Large intestine (tissue), 3 donors: Measurements from ENCODE around the gene CAMK2D. TPM values are rescaled to one million over a fixed set of nuclear protein-coding genes. Genes with fewer than 3 reads are reported as not detected.

Experiments
- DNase-seq, 2 donors: peaks; one replicate each; pipeline versions ENCODE4 v3.0.0 to v3.0.0-alpha.2; 2013
- H3K27ac ChIP-seq: one replicate; pipeline ENCODE4 v1.5.1; 2013; ENCODE audit warnings: low read length
- H3K27me3 ChIP-seq: 2 replicates; pipeline ENCODE4 v1.6.1; 2013; ENCODE audit warnings: low read length; ENCODE audit not compliant: control insufficient read depth, insufficient read depth
- H3K36me3 ChIP-seq: 2 replicates; pipeline ENCODE4 v1.6.1; 2013; ENCODE audit warnings: low read length; ENCODE audit not compliant: control insufficient read depth, insufficient read depth
- H3K4me1 ChIP-seq: one replicate; pipeline ENCODE4 v1.6.1; 2013; ENCODE audit warnings: low read length; ENCODE audit not compliant: control insufficient read depth, insufficient read depth
- H3K4me3 ChIP-seq: one replicate; pipeline ENCODE4 v1.5.1; 2013; ENCODE audit warnings: low read length
- H3K9me3 ChIP-seq: one replicate; pipeline ENCODE4 v1.6.1; 2013; ENCODE audit warnings: mild to moderate bottlenecking, low read depth, low read length, moderate library complexity; ENCODE audit not compliant: control insufficient read depth
- WGBS: methylation state at CpG from one replicate; pipeline ENCODE4 v1.1.5; 2013; ENCODE audit warnings: low lambda C conversion rate; ENCODE audit not compliant: insufficient coverage; 5-methylcytosine and 5-hydroxymethylcytosine counted together
- polyA plus RNA-seq: library from polyadenylated mRNA; unstranded; fragments of 120-200 nt; gene quantifications from one replicate; pipeline ENCODE4 v1.2.1, GENCODE V29; 2013

The CAMK2D gene
- polyA plus RNA-seq, 1 donor, result 67.7 TPM

- Histone ChIP-seq H3K27me3 (no peaks in the 10 kb centered on the region), H3K9me3 (no peaks in the 10 kb centered on the region), H3K4me1 (peaks cover 30% of the 10 kb centered on the region), H3K36me3 (no peaks in the 10 kb centered on the region), H3K27ac (peak overlapping the region; percentile 6), H3K4me3 (no peak overlapping the region)
- no peak for DNase-seq
Measured at GRCh38 chr4:113739197-113739596, 22.3 kb downstream of the CAMK2D start.

- Histone ChIP-seq H3K4me3 (no peak overlapping the region), H3K9me3 (no peaks in the 10 kb centered on the region), H3K27me3 (no peaks in the 10 kb centered on the region), H3K4me1 (peaks cover 26% of the 10 kb centered on the region), H3K36me3 (no peaks in the 10 kb centered on the region), H3K27ac (no peak overlapping the region)
- no peak for DNase-seq
Measured at GRCh38 chr4:113738251-113738650, 23.3 kb downstream of the CAMK2D start.

GRCh38 chr4:113733685-113734084 is 27.9 kb downstream of the CAMK2D start:
- Histone ChIP-seq H3K4me1 (peaks cover 2% of the 10 kb centered on the region), H3K36me3 (no peaks in the 10 kb centered on the region), H3K4me3 (no peak overlapping the region), H3K9me3 (no peaks in the 10 kb centered on the region), H3K27me3 (no peaks in the 10 kb centered on the region), H3K27ac (no peak overlapping the region)
- DNase-seq, result no peak

- H3K27ac ChIP-seq, result no peak overlapping the region
- H3K4me3 ChIP-seq, result no peak overlapping the region
- WGBS, result 80% methylated on average over 1 of the region's 1 CpG
- DNase-seq, result no peak
- no peaks in the 10 kb centered on the region for H3K9me3 ChIP-seq
- no peaks in the 10 kb centered on the region for H3K27me3 ChIP-seq
- peaks cover 2% of the 10 kb centered on the region for H3K4me1 ChIP-seq
- no peaks in the 10 kb centered on the region for H3K36me3 ChIP-seq
Measured at GRCh38 chr4:113732967-113733527, 28.5 kb downstream of the CAMK2D start.

GRCh38 chr4:113730467-113731216 is 30.9 kb downstream of the CAMK2D start:
- Histone ChIP-seq H3K4me3 (no peak overlapping the region), H3K9me3 (no peaks in the 10 kb centered on the region), H3K27ac (no peak overlapping the region), H3K27me3 (no peaks in the 10 kb centered on the region), H3K4me1 (peaks cover 2% of the 10 kb centered on the region), H3K36me3 (no peaks in the 10 kb centered on the region)
- WGBS, result 84% methylated on average over 2 of the region's 2 CpGs
- no peak for DNase-seq

GRCh38 chr4:113727802-113728201 is 33.7 kb downstream of the CAMK2D start:
- Histone ChIP-seq H3K36me3 (no peaks in the 10 kb centered on the region), H3K4me1 (peaks cover 2% of the 10 kb centered on the region), H3K27me3 (no peaks in the 10 kb centered on the region), H3K4me3 (no peak overlapping the region), H3K9me3 (no peaks in the 10 kb centered on the region), H3K27ac (no peak overlapping the region)
- WGBS, result no CpG with 5 or more reads among the region's 1 CpG
- no peak for DNase-seq

GRCh38 chr4:113725963-113726362 is 35.6 kb downstream of the CAMK2D start:
- no peak overlapping the region for H3K27ac ChIP-seq
- DNase-seq, result no peak
- no CpG with 5 or more reads among the region's 1 CpG for WGBS
- no peak overlapping the region for H3K4me3 ChIP-seq
- no peaks in the 10 kb centered on the region for H3K9me3 ChIP-seq
- H3K36me3 ChIP-seq, result no peaks in the 10 kb centered on the region
- H3K4me1 ChIP-seq, result peaks cover 2% of the 10 kb centered on the region
- no peaks in the 10 kb centered on the region for H3K27me3 ChIP-seq

- no peak for DNase-seq
- WGBS, result no CpG with 5 or more reads among the region's 1 CpG
Measured at GRCh38 chr4:113718252-113718651, 43.3 kb downstream of the CAMK2D start.

GRCh38 chr4:113711883-113712662 is 49.5 kb downstream of the CAMK2D start:
- no peak for DNase-seq
- Histone ChIP-seq H3K9me3 (no peaks in the 10 kb centered on the region), H3K36me3 (no peaks in the 10 kb centered on the region), H3K27ac (no peak overlapping the region), H3K4me3 (no peak overlapping the region), H3K4me1 (no peaks in the 10 kb centered on the region), H3K27me3 (no peaks in the 10 kb centered on the region)
- 82% methylated on average over 1 of the region's 1 CpG for WGBS

More at GRCh38 chr4:113718252-113718651, 43.3 kb downstream of the CAMK2D start:
- H3K36me3 ChIP-seq, result peaks cover 3% of the 10 kb centered on the region
- no peak overlapping the region for H3K4me3 ChIP-seq
- no peak overlapping the region for H3K27ac ChIP-seq
- no peaks in the 10 kb centered on the region for H3K9me3 ChIP-seq
- no peaks in the 10 kb centered on the region for H3K4me1 ChIP-seq
- no peaks in the 10 kb centered on the region for H3K27me3 ChIP-seq

- H3K4me3 ChIP-seq, result no peak overlapping the region
- H3K4me1 ChIP-seq, result no peaks in the 10 kb centered on the region
- no CpG with 5 or more reads among the region's 1 CpG for WGBS
- no peaks in the 10 kb centered on the region for H3K9me3 ChIP-seq
- peaks cover 2% of the 10 kb centered on the region for H3K36me3 ChIP-seq
- DNase-seq, result no peak
- no peaks in the 10 kb centered on the region for H3K27me3 ChIP-seq
- no peak overlapping the region for H3K27ac ChIP-seq
Measured at GRCh38 chr4:113708250-113708649, 53.3 kb downstream of the CAMK2D start.
